Effector memory CD4-positive, alpha-beta T cell (primary cell): ENCODE results near the gene WNT8A.

Experiments used
- DNase-seq, 3 donors: peaks; one replicate each; pipeline ENCODE4 v3.0.0-alpha.2; 2020
- H3K27ac ChIP-seq: 2 replicates; pipeline ENCODE4 v1.7.0; 2013; ENCODE audit warnings: mild to moderate bottlenecking, low read length, moderate library complexity; ENCODE audit not compliant: insufficient read depth, poor library complexity, severe bottlenecking
- H3K27me3 ChIP-seq: replicated peaks from 2 replicates; pipeline ENCODE4 v1.7.0; 2013; ENCODE audit warnings: mild to moderate bottlenecking, low read length; ENCODE audit not compliant: insufficient read depth, control insufficient read depth, poor library complexity, severe bottlenecking
- H3K36me3 ChIP-seq: 2 replicates; pipeline ENCODE4 v1.7.0; 2013; ENCODE audit warnings: mild to moderate bottlenecking, low read length, moderate library complexity; ENCODE audit not compliant: control insufficient read depth, insufficient read depth
- H3K4me1 ChIP-seq: 2 replicates; pipeline ENCODE4 v1.7.0; 2013; ENCODE audit warnings: low read length, mild to moderate bottlenecking; ENCODE audit not compliant: control insufficient read depth, insufficient read depth, poor library complexity, severe bottlenecking
- H3K4me3 ChIP-seq: 2 replicates; pipeline ENCODE4 v1.7.0; 2013; ENCODE audit warnings: low read length, low read depth, mild to moderate bottlenecking; ENCODE audit not compliant: insufficient read depth, poor library complexity, severe bottlenecking
- H3K9me3 ChIP-seq: 2 replicates; pipeline ENCODE4 v1.7.0; 2013; ENCODE audit warnings: mild to moderate bottlenecking, low read length, moderate library complexity; ENCODE audit not compliant: control insufficient read depth

The WNT8A gene

DNA sequence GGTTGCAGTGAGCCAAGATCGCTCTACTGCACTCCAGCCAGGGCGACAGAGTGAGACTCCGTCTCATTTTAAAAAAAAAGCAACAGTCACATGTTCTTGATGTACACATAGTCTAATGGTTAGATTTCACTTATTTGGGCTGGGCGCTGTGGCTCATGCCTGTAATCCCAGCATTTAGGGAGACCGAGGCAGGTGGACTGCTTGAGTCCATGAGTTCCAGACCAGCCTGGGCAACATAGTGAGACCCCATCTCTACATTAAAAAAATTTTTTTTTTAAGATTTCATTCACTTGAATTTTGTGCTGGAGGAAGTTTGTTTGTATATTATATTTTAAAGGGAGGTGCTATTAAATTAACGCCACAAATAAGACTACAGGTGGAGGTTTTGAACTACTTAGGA, 21.9 kb downstream of the WNT8A start:
- H3K27ac ChIP-seq = no peak overlapping the region
- H3K27me3 ChIP-seq = no peaks in the 10 kb centered on the region
- no peak for DNase-seq
- no peaks in the 10 kb centered on the region for H3K36me3 ChIP-seq
- H3K4me3 ChIP-seq = no peak overlapping the region
- no peaks in the 10 kb centered on the region for H3K9me3 ChIP-seq
- no peaks in the 10 kb centered on the region for H3K4me1 ChIP-seq

DNA sequence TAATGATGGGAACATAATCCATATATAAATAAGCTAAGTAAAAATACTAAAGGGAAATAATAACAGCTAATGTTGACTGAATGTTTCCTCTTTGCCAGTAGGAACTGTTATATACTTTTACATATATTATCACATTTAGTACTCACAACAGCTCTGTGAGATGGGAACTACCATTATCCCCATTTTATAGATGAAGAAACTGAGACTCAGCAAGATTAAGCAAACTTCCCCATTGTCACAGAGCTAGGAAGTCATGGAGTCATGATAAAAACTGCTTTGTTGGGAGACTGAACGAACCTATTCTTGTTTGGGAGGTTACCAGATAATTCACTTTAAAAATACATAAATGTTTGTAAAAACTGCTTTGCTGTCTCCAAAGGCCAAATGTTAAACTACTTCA, 23.4 kb downstream of the WNT8A start:
- Histone ChIP-seq H3K4me1 (no peaks in the 10 kb centered on the region), H3K9me3 (no peaks in the 10 kb centered on the region), H3K27ac (no peak overlapping the region), H3K4me3 (no peak overlapping the region), H3K36me3 (no peaks in the 10 kb centered on the region), H3K27me3 (no peaks in the 10 kb centered on the region)
- no peak for DNase-seq

DNA sequence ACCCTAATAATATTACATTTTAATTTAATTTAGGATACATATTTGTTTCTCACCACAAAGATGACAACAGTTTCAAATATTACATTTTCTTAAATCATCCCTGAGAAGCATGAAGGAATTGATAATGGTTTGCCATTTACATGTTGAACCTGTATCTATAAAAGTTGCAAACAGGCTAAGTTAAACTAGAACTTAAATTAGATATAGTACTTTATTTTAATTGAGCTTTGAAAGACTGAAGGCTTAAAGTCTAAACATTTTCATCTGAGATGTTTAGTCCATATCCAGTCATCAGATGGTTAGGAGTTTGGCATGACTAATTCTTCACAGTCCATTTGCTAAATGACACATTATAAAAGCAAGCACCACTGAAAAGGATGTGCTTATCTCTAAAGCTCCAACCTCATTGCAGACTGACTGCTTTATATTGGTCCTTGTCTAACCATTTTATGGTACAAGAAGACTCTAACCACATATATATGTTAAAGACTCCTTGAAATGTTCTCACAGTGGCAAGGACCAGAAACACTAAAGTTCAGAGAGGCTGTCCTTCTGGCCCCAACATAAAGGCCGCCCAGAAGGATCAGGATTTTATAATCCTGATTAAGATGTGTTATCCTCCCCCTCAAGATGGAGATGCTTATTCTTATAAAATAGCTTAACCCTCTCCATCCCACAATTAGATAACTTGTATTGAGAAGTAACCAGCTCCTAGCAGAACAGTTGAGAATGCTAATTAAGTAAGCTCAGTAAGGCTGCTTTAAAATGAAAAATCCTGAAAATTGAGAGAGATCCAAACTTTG, 25.8 kb downstream of the WNT8A start:
- no peak overlapping the region for H3K4me3 ChIP-seq
- DNase-seq = no peak
- no peaks in the 10 kb centered on the region for H3K9me3 ChIP-seq
- H3K36me3 ChIP-seq = no peaks in the 10 kb centered on the region
- no peaks in the 10 kb centered on the region for H3K4me1 ChIP-seq
- H3K27me3 ChIP-seq = no peaks in the 10 kb centered on the region
- H3K27ac ChIP-seq = no peak overlapping the region

DNA sequence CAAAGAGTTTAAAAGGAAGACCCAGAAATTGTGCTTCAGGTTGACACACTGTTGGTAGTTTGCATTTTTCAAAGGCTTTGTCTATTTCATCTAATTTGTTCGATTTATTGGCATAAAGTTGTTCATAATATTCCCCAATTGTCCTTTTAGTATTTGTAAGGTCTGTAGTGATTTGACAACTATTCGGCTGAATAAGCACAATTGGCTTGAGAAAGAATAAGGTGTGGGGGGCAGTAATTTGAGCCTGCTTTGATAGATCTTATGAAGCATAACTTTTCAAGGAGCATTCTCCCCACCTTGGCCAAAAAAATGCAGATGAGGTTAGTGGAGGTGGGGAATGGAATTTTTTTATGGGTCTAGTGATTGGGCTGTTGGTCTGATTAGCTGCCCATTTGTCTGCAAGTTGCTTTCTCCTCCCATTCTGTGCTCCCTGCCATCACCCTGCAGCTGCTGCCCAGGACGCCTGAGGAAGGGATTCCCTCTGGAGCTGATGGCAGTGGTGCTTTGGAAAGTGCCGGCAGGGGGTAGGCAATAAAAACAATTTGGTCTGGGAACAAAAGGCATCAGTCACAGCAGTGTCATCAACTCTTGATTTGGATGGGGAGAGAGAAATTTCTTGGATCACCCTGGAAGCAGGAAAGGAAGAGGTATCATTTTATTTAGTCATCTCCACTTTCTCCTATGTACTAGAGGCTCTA, 26.6 kb downstream of the WNT8A start:
- Histone ChIP-seq H3K9me3 (no peaks in the 10 kb centered on the region), H3K36me3 (no peaks in the 10 kb centered on the region), H3K27me3 (no peaks in the 10 kb centered on the region), H3K4me1 (no peaks in the 10 kb centered on the region), H3K27ac (no peak overlapping the region), H3K4me3 (no peak overlapping the region)
- no peak for DNase-seq

DNA sequence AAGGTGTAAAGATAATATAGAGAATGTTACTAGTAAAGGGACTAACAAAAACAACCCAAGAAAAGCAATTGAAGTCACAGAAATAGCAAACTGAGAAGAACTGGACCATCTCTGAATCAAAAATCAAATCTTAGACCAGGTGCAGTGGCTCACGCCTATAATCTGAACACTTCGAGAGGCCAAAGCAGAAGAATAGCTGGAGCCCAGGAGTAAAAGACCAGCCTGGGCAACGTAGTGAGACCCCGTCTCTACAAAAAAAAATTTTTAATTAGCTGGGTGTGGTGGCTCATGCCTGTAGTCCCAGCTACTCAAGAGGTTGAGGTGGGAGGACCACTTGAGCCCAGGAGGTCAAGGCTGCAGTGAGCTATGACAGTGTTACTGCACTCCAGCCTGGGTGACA, 27.3 kb downstream of the WNT8A start:
- Histone ChIP-seq H3K27ac (no peak overlapping the region), H3K27me3 (no peaks in the 10 kb centered on the region), H3K4me3 (no peak overlapping the region), H3K4me1 (no peaks in the 10 kb centered on the region), H3K36me3 (no peaks in the 10 kb centered on the region), H3K9me3 (no peaks in the 10 kb centered on the region)
- DNase-seq = no peak

DNA sequence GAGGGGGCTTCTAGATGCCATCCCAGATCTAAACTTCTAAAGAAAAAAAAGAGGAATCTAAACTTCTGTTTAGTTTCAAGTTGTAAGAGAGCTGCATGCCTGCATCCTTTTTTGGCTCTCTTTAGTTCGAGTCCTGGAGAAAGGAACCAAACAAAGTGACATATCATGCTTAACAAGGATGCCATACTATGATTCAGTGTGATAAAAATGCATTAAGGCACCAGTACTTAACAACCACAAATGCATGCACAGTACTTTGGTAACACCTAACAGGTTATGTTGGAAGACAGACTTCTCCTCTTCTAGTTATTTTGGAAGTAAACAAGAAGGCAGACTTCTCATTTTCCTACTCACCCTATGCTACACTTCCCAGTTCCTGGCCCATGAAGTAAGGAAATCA, 28.1 kb downstream of the WNT8A start:
- no peaks in the 10 kb centered on the region for H3K4me1 ChIP-seq
- DNase-seq = no peak
- H3K27me3 ChIP-seq = no peaks in the 10 kb centered on the region
- no peak overlapping the region for H3K4me3 ChIP-seq
- H3K9me3 ChIP-seq = no peaks in the 10 kb centered on the region
- H3K36me3 ChIP-seq = no peaks in the 10 kb centered on the region
- H3K27ac ChIP-seq = no peak overlapping the region

DNA sequence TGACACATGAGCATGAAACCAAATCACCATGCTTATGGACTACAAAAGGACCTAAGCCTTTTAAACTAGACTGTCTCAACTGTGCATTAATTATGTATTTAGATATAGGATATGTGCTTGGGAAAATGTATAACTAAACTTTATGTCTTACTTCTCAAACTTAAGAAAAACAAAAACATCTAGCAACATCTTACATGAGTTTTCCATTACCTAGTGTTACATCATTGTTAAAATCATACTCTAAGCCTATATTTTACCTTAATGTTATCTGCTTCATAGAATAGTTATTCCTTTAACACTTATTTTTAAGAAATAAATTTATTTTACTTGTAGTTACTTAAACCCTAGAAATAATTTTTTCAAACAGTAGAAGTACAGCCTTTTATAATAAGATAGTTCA, 31.4 kb downstream of the WNT8A start:
- Histone ChIP-seq H3K9me3 (no peaks in the 10 kb centered on the region), H3K27ac (no peak overlapping the region), H3K36me3 (no peaks in the 10 kb centered on the region), H3K27me3 (no peaks in the 10 kb centered on the region), H3K4me3 (no peak overlapping the region), H3K4me1 (no peaks in the 10 kb centered on the region)
- DNase-seq = no peak

DNA sequence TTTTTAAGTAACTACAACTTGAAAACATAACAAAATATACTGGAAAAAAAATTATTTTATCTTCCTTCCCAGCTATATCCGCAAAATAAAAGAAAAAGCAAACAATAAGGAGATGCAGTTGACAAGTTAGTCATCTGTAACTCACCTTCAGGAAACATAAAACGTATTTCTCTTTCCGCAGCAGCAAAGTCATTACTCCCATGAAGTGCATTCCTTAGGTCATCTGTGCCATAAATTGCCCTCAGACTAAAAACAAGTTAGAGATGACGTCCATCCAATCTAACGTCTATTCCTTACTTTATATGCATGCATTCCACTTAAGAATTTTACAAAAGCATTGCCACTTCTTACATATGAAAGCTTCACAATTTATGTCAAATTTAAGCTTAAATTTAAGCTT, 44.5 kb downstream of the WNT8A start:
- no peaks in the 10 kb centered on the region for H3K9me3 ChIP-seq
- H3K27ac ChIP-seq = no peak overlapping the region
- no peak for DNase-seq
- H3K27me3 ChIP-seq = no peaks in the 10 kb centered on the region
- H3K36me3 ChIP-seq = no peaks in the 10 kb centered on the region
- H3K4me1 ChIP-seq = no peaks in the 10 kb centered on the region
- no peak overlapping the region for H3K4me3 ChIP-seq

DNA sequence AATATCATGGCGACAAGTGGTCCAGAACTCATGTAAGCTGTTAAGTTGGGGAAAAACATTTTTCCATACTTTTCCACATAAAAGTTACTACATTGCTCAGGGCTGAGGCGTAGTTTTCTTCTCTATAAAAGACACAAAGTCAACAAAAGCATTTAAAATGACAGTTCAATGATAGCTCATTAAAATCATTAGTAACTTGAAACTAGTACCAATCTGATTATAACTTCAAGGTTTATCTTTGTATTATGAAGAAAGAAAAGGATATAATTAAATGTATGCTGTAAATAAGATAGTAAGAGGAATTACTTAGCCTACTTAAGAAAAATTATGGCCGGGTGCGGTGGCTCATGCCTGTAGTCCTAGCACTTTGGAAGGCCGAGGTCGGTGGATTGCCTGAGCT, 45.5 kb downstream of the WNT8A start:
- H3K4me3 ChIP-seq = no peak overlapping the region
- H3K9me3 ChIP-seq = no peaks in the 10 kb centered on the region
- H3K27ac ChIP-seq = no peak overlapping the region
- H3K36me3 ChIP-seq = no peaks in the 10 kb centered on the region
- no peaks in the 10 kb centered on the region for H3K4me1 ChIP-seq
- H3K27me3 ChIP-seq = no peaks in the 10 kb centered on the region
- DNase-seq = no peak

DNA sequence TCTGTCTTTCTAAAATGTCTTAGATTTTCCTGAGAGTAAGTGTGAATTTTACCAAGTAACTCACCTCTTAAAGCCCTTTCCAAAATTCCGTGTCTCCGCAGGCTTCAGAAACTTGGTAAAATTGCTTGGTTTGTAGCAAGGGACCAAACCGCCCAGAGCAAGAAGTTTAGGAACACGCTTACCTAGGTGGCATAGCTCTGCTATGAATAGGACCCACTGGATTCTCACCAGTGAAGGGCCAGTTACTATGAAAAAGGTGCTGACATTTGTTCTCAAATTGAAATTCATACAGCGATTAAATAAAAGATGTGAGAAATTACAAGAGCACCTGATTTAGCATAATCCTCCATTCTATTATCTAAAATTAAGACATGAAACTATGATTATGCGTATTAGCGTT, 48.7 kb downstream of the WNT8A start:
- H3K27ac ChIP-seq = no peak overlapping the region
- H3K4me3 ChIP-seq = no peak overlapping the region
- no peak for DNase-seq
- no peaks in the 10 kb centered on the region for H3K9me3 ChIP-seq
- no peaks in the 10 kb centered on the region for H3K4me1 ChIP-seq
- H3K36me3 ChIP-seq = no peaks in the 10 kb centered on the region
- H3K27me3 ChIP-seq = no peaks in the 10 kb centered on the region
